Activated T-cell treated with anti-CD3 and anti-CD28 coated beads, Interleukin-2, amount 50 U/mL, for 24 hours (primary cell): ENCODE data around the gene MSRB3.
"Not testable (repeated sequence)": the region's sequence is repeated elsewhere in the genome, so short reads cannot be mapped to it uniquely, and the experiment has no call there.

Experiments
- DNase-seq: peaks from one replicate; pipeline ENCODE4 v3.0.0-alpha.2; 2020
- H3K27ac Mint-ChIP-seq: 2 replicates; pipeline ENCODE4 v1.8.0; 2020; ENCODE audit warnings: mild to moderate bottlenecking, mixed read lengths
- H3K27me3 Mint-ChIP-seq: 2 replicates; pipeline ENCODE4 v1.8.0; 2020; ENCODE audit warnings: mixed read lengths
- H3K36me3 Mint-ChIP-seq: 2 replicates; pipeline ENCODE4 v1.8.0; 2020; ENCODE audit warnings: low read depth, mixed read lengths
- H3K4me1 Mint-ChIP-seq: 2 replicates; pipeline ENCODE4 v1.8.0; 2020; ENCODE audit warnings: low read depth, mixed read lengths
- H3K4me3 Mint-ChIP-seq: 2 replicates; pipeline ENCODE4 v1.8.0; 2020; ENCODE audit warnings: mild to moderate bottlenecking, moderate library complexity, mixed read lengths
- H3K9me3 Mint-ChIP-seq: 2 replicates; pipeline ENCODE4 v1.8.0; 2020; ENCODE audit warnings: mixed read lengths

The MSRB3 gene

GRCh38 chr12:65458718-65459117, 180.2 kb downstream of the MSRB3 start:
- H3K27me3 Mint-ChIP-seq = no peaks in the 10 kb centered on the region
- DNase-seq = no peak
- peaks cover 2% of the 10 kb centered on the region for H3K9me3 Mint-ChIP-seq
- H3K27ac Mint-ChIP-seq = no peak overlapping the region
- H3K4me1 Mint-ChIP-seq = no peaks in the 10 kb centered on the region
- H3K4me3 Mint-ChIP-seq = no peak overlapping the region
- no peaks in the 10 kb centered on the region for H3K36me3 Mint-ChIP-seq

GRCh38 chr12:65459545-65459944, 181.1 kb downstream of the MSRB3 start:
- H3K4me3 Mint-ChIP-seq = no peak overlapping the region

GRCh38 chr12:65460063-65460462, 181.6 kb downstream of the MSRB3 start:
- no peaks in the 10 kb centered on the region for H3K36me3 Mint-ChIP-seq
- H3K4me1 Mint-ChIP-seq = no peaks in the 10 kb centered on the region
- no peak overlapping the region for H3K4me3 Mint-ChIP-seq
- no peak for DNase-seq
- H3K9me3 Mint-ChIP-seq = peaks cover 2% of the 10 kb centered on the region
- H3K27me3 Mint-ChIP-seq = no peaks in the 10 kb centered on the region
- H3K27ac Mint-ChIP-seq = no peak overlapping the region

More at GRCh38 chr12:65459545-65459944, 181.1 kb downstream of the MSRB3 start:
- Mint-ChIP-seq H3K27ac (no peak overlapping the region), H3K4me1 (no peaks in the 10 kb centered on the region), H3K9me3 (peaks cover 2% of the 10 kb centered on the region), H3K27me3 (no peaks in the 10 kb centered on the region), H3K36me3 (no peaks in the 10 kb centered on the region)
- no peak for DNase-seq

- H3K27ac Mint-ChIP-seq = no peak overlapping the region
- H3K4me3 Mint-ChIP-seq = no peak overlapping the region
- DNase-seq = no peak
- peaks cover 2% of the 10 kb centered on the region for H3K9me3 Mint-ChIP-seq
- H3K4me1 Mint-ChIP-seq = no peaks in the 10 kb centered on the region
- H3K36me3 Mint-ChIP-seq = no peaks in the 10 kb centered on the region
- no peaks in the 10 kb centered on the region for H3K27me3 Mint-ChIP-seq
Measured at GRCh38 chr12:65461017-65461416, 182.5 kb downstream of the MSRB3 start.

- Mint-ChIP-seq H3K36me3 (no peaks in the 10 kb centered on the region), H3K27ac (no peak overlapping the region), H3K27me3 (no peaks in the 10 kb centered on the region), H3K9me3 (peaks cover 2% of the 10 kb centered on the region), H3K4me1 (no peaks in the 10 kb centered on the region), H3K4me3 (no peak overlapping the region)
- no peak for DNase-seq
Measured at GRCh38 chr12:65462484-65462883, 184.0 kb downstream of the MSRB3 start.

GRCh38 chr12:65463082-65463481, 184.6 kb downstream of the MSRB3 start:
- Mint-ChIP-seq H3K27me3 (no peaks in the 10 kb centered on the region), H3K4me3 (no peak overlapping the region), H3K36me3 (no peaks in the 10 kb centered on the region), H3K4me1 (no peaks in the 10 kb centered on the region), H3K27ac (no peak overlapping the region), H3K9me3 (no peaks in the 10 kb centered on the region)
- no peak for DNase-seq

GRCh38 chr12:65463611-65464010, 185.1 kb downstream of the MSRB3 start:
- DNase-seq = no peak
- no peak overlapping the region for H3K4me3 Mint-ChIP-seq
- no peaks in the 10 kb centered on the region for H3K4me1 Mint-ChIP-seq
- H3K9me3 Mint-ChIP-seq = no peaks in the 10 kb centered on the region
- H3K27ac Mint-ChIP-seq = no peak overlapping the region
- H3K36me3 Mint-ChIP-seq = no peaks in the 10 kb centered on the region
- no peaks in the 10 kb centered on the region for H3K27me3 Mint-ChIP-seq

GRCh38 chr12:65464930-65465329, 186.4 kb downstream of the MSRB3 start:
- Mint-ChIP-seq H3K27me3 (no peaks in the 10 kb centered on the region), H3K4me1 (no peaks in the 10 kb centered on the region), H3K9me3 (no peaks in the 10 kb centered on the region), H3K36me3 (no peaks in the 10 kb centered on the region), H3K4me3 (no peak overlapping the region), H3K27ac (no peak overlapping the region)
- no peak for DNase-seq

DNA sequence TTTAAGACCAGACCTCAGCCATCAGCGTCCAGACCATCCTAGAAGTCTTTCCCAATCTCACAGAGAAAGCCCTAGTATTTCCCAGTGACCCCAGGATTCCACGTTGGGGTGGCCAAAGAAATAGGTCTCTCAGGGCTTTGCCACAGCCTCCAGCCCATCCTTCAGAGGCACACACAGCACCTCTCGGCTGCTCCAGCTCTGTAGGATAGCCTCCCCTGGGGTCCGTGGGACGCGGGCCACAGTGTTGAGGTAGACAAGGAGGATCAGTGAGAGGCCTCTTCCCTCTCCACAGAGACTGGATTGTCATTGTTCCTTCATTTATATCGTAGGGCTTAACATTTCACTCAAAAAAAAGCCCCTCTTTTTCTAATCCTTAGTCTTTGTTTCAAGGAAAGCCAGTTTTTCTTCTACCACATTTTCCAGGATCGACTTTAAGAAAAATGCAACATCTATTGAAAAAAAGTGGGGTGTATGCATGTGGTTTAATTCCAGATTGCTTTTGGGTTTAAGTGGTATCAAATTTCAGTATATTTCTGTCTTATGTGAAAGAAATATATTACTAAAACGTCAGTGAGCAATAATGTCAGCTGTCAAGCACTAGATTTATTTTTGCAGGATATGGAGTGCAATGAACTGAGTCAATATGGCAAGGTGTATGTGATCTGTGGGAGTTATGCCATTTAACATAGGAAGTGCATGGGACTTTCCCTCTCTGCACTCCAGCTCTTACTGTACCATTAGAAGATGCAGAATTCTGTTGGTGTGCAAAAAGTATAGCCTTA, 187.5 kb downstream of the MSRB3 start:
- DNase-seq = no peak
- H3K27me3 Mint-ChIP-seq = no peaks in the 10 kb centered on the region
- H3K4me3 Mint-ChIP-seq = no peak overlapping the region
- H3K4me1 Mint-ChIP-seq = no peaks in the 10 kb centered on the region
- no peaks in the 10 kb centered on the region for H3K9me3 Mint-ChIP-seq
- no peaks in the 10 kb centered on the region for H3K36me3 Mint-ChIP-seq
- H3K27ac Mint-ChIP-seq = no peak overlapping the region

DNA sequence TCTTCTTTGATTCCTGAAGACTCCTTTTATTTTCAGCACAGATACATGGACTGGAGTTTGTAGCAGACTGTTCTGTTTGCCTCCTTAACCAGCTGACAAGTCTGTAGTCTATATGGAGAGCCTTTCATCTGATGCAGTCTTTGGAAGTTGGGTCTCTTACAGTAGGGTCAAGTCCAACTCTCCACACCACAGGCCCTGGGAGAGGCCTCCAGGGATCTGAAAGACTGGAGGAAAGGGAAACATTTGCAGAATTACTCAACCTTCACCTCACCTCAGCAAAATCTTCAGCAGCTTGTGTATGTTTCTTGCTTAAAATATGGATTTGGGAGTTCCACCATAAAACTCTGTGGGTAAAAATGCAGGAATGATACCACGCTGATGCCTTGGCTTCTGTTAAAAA, 188.4 kb downstream of the MSRB3 start:
- Mint-ChIP-seq H3K27me3 (no peaks in the 10 kb centered on the region), H3K9me3 (no peaks in the 10 kb centered on the region), H3K36me3 (no peaks in the 10 kb centered on the region), H3K27ac (no peak overlapping the region), H3K4me1 (no peaks in the 10 kb centered on the region), H3K4me3 (no peak overlapping the region)
- no peak for DNase-seq

GRCh38 chr12:65470256-65470655, 191.8 kb downstream of the MSRB3 start:
- Mint-ChIP-seq H3K4me3 (no peak overlapping the region), H3K27me3 (no peaks in the 10 kb centered on the region), H3K4me1 (no peaks in the 10 kb centered on the region), H3K36me3 (no peaks in the 10 kb centered on the region), H3K27ac (no peak overlapping the region), H3K9me3 (no peaks in the 10 kb centered on the region)
- no peak for DNase-seq

GRCh38 chr12:65472079-65472478, 193.6 kb downstream of the MSRB3 start:
- Mint-ChIP-seq H3K27me3 (no peaks in the 10 kb centered on the region), H3K27ac (no peak overlapping the region), H3K9me3 (no peaks in the 10 kb centered on the region), H3K36me3 (no peaks in the 10 kb centered on the region), H3K4me1 (no peaks in the 10 kb centered on the region), H3K4me3 (no peak overlapping the region)
- no peak for DNase-seq

DNA sequence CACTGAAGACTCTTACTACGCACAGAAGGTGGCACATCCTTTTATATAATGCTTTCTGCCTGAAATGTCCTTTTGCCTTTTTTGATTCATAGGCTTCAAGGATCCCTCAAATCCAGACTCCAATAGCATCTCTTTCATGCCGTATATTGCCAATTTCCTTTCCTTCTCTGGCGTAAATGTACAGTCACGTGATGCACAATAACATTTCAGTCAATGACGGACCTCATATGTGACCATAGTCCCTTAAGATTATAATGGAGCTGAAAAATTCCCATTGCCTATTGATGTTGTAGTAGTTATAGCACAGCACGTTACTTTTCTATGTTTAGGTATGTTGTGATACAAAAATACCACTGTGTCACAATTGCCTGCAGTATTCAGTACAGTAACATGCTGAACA, 196.3 kb downstream of the MSRB3 start:
- Mint-ChIP-seq H3K4me3 (no peak overlapping the region), H3K27ac (no peak overlapping the region), H3K27me3 (no peaks in the 10 kb centered on the region), H3K4me1 (no peaks in the 10 kb centered on the region), H3K36me3 (no peaks in the 10 kb centered on the region), H3K9me3 (no peaks in the 10 kb centered on the region)
- DNase-seq = no peak

- no peak for DNase-seq
- no peaks in the 10 kb centered on the region for H3K36me3 Mint-ChIP-seq
- H3K27me3 Mint-ChIP-seq = no peaks in the 10 kb centered on the region
- no peak overlapping the region for H3K4me3 Mint-ChIP-seq
- no peak overlapping the region for H3K27ac Mint-ChIP-seq
- peaks cover 5% of the 10 kb centered on the region for H3K9me3 Mint-ChIP-seq
- no peaks in the 10 kb centered on the region for H3K4me1 Mint-ChIP-seq
Measured at GRCh38 chr12:65477721-65478120, 199.2 kb downstream of the MSRB3 start.

- H3K4me3 Mint-ChIP-seq, H3K27ac Mint-ChIP-seq, H3K4me1 Mint-ChIP-seq, H3K36me3 Mint-ChIP-seq, DNase-seq, H3K27me3 Mint-ChIP-seq: not testable (repeated sequence)
- peaks cover 18% of the 10 kb centered on the region for H3K9me3 Mint-ChIP-seq
Measured at GRCh38 chr12:65483891-65484516, 205.5 kb downstream of the MSRB3 start.
